NCI-H1436 treated with DMSO at 0.1 percent for 48 hours (cell line): ENCODE measurements around the gene SMARCD1.
"Not testable (repeated sequence)": the region's sequence is repeated elsewhere in the genome, so short reads cannot be mapped to it uniquely, and the experiment has no call there.

ENCODE experiments used
- DNase-seq: peaks from one replicate; lab custom pipeline; 2025; lab: John Stamatoyannopoulos, UW

Gene SMARCD1

DNA sequence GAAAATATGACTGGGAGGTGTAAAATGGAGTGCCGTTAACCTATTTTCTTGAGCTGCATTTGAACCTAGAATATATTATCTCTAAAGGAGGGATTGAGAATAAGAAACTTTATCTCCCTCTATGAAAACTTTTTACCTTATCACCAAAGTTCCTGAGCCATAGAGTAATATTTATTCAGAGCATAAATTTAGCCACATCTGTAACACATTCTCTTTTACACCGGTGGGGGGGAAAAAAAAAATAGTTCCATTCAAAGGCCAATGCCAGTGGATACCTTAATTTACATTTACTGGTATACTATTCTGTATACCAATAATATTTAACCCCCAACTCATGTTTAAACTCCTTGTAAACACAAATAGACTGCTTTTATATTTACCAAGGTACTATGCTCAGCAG lies 60.3 kb downstream of the SMARCD1 start:
- no peak for DNase-seq

DNA sequence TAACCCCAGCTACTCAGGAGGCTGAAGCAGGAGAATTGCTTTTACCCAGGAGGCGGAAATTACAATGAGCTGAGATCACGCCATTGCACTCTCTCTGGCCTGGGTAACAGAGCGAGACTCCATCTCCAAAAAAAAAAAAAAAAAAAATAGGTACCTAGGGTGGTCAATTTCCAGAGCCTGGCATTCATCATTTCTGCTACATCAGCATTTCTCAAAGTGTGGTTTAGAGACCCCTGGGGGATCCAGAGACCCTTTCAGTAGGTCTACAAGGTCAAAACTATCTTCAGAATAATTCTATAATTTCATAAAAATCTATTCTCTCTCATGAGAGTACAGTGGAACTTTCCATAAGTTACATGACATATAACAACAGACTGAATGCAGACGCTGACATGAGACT lies 62.1 kb downstream of the SMARCD1 start:
- DNase-seq, result no peak

DNA sequence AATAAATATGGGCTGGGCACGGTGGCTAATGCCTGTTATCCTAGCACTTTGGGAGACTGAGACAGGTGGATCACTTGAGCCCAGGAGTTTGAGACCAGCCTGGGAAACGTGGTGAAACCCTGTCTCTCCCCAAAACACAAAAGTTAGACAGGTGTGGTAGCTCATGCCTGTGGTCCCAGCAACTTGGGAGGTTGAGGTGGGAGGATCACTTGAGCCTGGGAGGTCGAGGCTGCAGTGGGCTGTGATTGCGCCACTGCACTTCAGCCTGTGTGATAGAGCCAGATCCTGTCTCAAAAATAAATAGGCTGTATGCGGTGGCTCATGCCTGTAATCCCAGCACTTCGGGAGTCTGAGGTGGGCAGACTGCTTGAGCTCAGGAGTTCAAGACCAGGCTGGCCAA lies 62.9 kb downstream of the SMARCD1 start:
- DNase-seq, result not testable (repeated sequence)

DNA sequence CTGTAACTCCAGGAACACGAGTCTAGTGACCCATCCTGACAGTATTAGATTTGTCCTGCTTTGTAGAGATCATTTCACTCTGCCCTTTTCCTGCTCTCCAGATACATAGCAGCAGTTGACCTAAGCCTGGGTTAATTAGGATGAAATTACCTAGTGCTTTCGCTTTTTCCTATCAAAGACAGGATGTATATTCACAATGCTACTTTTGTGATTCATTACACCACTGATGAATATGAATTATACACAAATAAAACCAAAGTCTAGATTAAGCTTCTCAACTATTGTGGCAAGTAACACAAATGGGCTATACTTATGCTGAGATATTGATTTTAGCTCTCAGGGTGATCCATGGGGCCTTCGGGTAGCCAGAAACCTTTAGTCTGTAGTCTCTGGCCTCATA lies 64.2 kb downstream of the SMARCD1 start:
- DNase-seq, result no peak
